GM23338 (cell line): ENCODE measurements around the gene NQO2. TPM values are rescaled to one million over a fixed set of nuclear protein-coding genes. Genes with fewer than 3 reads are reported as not detected.
"Not testable (repeated sequence)": the region's sequence is repeated elsewhere in the genome, so short reads cannot be mapped to it uniquely, and the experiment has no call there.

Source experiments
- ATAC-seq: fragments of 200-7000 bp; cut with Tn5 transposase; 3 replicates; pipeline ENCODE4 v1.9.1; 2020
- DNase-seq: peaks from one replicate; pipeline ENCODE4 v3.0.0-alpha.2; 2015; ENCODE audit warnings: low spot score
- H2AFZ ChIP-seq: fragments of 200-600 bp; sonication (generic); 2 replicates; pipeline ENCODE4 v1.8.0; 2016; ENCODE audit warnings: antibody characterized with exemption, mild to moderate bottlenecking, moderate library complexity
- H3F3A ChIP-seq: fragments of 200-600 bp; sonication (generic); replicated peaks from 2 replicates; pipeline ENCODE4 v1.8.0; 2017; ENCODE audit warnings: antibody characterized with exemption, mixed run types, low read depth
- H3K27ac ChIP-seq: fragments of 200-600 bp; sonication (generic); 2 replicates; pipeline ENCODE4 v1.6.1; 2016; ENCODE audit warnings: low read depth
- H3K27me3 ChIP-seq: fragments of 200-600 bp; sonication (generic); 2 replicates; pipeline ENCODE4 v1.8.0; 2016; ENCODE audit warnings: mild to moderate bottlenecking, mixed run types, moderate library complexity; ENCODE audit not compliant: insufficient read depth
- H3K36me3 ChIP-seq: fragments of 200-600 bp; sonication (generic); 2 replicates; pipeline ENCODE4 v1.8.0; 2016; ENCODE audit warnings: mild to moderate bottlenecking; ENCODE audit not compliant: insufficient read depth
- H3K4me1 ChIP-seq: fragments of 200-600 bp; sonication (generic); 2 replicates; pipeline ENCODE4 v1.8.0; 2016; ENCODE audit warnings: mild to moderate bottlenecking, moderate library complexity; ENCODE audit not compliant: insufficient read depth
- H3K4me2 ChIP-seq: fragments of 200-600 bp; sonication (generic); 2 replicates; pipeline ENCODE4 v1.7.1; 2017; ENCODE audit warnings: mixed run types
- H3K4me3 ChIP-seq: fragments of 200-600 bp; sonication (generic); 2 replicates; pipeline ENCODE4 v1.6.1; 2016; ENCODE audit warnings: mixed run types
- H3K79me2 ChIP-seq: fragments of 200-600 bp; sonication (generic); replicated peaks from 2 replicates; pipeline ENCODE4 v1.8.0; 2017; ENCODE audit warnings: mild to moderate bottlenecking; ENCODE audit not compliant: insufficient read depth
- H3K9me2 ChIP-seq: fragments of 200-600 bp; sonication (generic); 2 replicates; pipeline ENCODE4 v1.8.0; 2017; ENCODE audit not compliant: insufficient read depth
- H4K20me1 ChIP-seq: fragments of 200-600 bp; sonication (generic); replicated peaks from 2 replicates; pipeline ENCODE4 v1.8.0; 2017; ENCODE audit warnings: mild to moderate bottlenecking; ENCODE audit not compliant: insufficient read depth
- H3K27ac Mint-ChIP-seq: 2 replicates; pipeline ENCODE4 v1.8.0; 2020; ENCODE audit warnings: inconsistent platforms, mild to moderate bottlenecking, moderate library complexity, mixed read lengths
- H3K27me3 Mint-ChIP-seq: 3 replicates; pipeline ENCODE4 v1.8.0; 2022; ENCODE audit warnings: low read depth, mild to moderate bottlenecking, moderate library complexity, mixed read lengths, inconsistent platforms; ENCODE audit not compliant: insufficient read depth, poor library complexity
- H3K36me3 Mint-ChIP-seq: 3 replicates; pipeline ENCODE4 v1.8.0; 2021; ENCODE audit warnings: low read depth, mild to moderate bottlenecking, inconsistent platforms, moderate library complexity, mixed read lengths
- H3K4me1 Mint-ChIP-seq: 3 replicates; pipeline ENCODE4 v1.8.0; 2020; ENCODE audit warnings: mild to moderate bottlenecking, inconsistent platforms, mixed read lengths
- H3K4me3 Mint-ChIP-seq: 3 replicates; pipeline ENCODE4 v1.8.0; 2021; ENCODE audit warnings: moderate library complexity, mild to moderate bottlenecking, inconsistent platforms, mixed read lengths
- H3K9me3 Mint-ChIP-seq: 3 replicates; pipeline ENCODE4 v1.8.0; 2020; ENCODE audit warnings: moderate library complexity, mild to moderate bottlenecking, inconsistent platforms, mixed read lengths
- CREB1 ChIP-seq: fragments of 250-450 bp; sonication (Bioruptor Pico); IDR thresholded peaks from 2 replicates; pipeline ENCODE4 v1.5.0; 2020; ENCODE audit warnings: low read depth, mild to moderate bottlenecking, moderate library complexity
- EZH2 ChIP-seq: fragments of 200-600 bp; sonication (generic); IDR thresholded peaks from one replicate; pipeline ENCODE4 v1.8.0; 2017; ENCODE audit warnings: antibody characterized with exemption, mild to moderate bottlenecking, low read depth; ENCODE audit not compliant: unreplicated experiment
- JUNB ChIP-seq: IDR thresholded peaks from one replicate; pipeline ENCODE4 v1.6.1; 2016; ENCODE audit warnings: antibody characterized with exemption; ENCODE audit not compliant: unreplicated experiment
- POLR2AphosphoS5 ChIP-seq: IDR thresholded peaks from 2 replicates; pipeline ENCODE4 v1.6.1; 2016; ENCODE audit warnings: antibody characterized with exemption, low read depth
- STAT1 ChIP-seq: IDR thresholded peaks from one replicate; pipeline ENCODE4 v1.6.1; 2016; ENCODE audit warnings: antibody characterized with exemption; ENCODE audit not compliant: unreplicated experiment
- polyA plus RNA-seq: library from polyadenylated mRNA; unstranded; fragments of >200 nt; fragmentation: Nextera tagmentation; extraction: Ambion mirVana; gene quantifications from 2 replicates; pipeline ENCODE4 v1.2.1, GENCODE V29; 2016
- total RNA-seq: library from RNA; depleted of rRNA; stranded (reverse); fragments of >200 nt; shearing (Covaris generic); gene quantifications from 2 replicates; pipeline ENCODE4 v1.2.3, GENCODE V29; 2014

Gene NQO2
- total and polyA plus RNA-seq, 2 experiments from 2014 or later: 117 to 173 TPM

DNA sequence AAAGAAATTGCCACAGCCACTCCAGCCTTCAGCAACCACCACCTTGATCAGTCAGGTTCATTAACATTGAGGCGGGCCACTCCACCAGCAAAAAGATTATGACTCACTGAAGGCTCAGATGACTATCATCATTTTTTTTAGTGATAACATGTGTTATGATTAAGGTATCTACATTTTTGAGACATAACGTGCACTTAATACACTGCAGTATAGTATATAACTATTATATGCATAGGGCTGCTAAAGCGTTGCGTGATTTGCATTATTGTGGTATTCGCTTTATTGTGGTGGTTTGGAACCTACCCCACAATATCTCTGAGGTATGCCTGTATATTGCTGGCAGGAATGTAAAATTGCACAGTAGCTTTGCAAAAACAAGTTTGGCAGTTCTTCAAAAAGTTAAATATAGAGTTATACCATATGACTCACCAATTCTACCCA is 61.8 kb downstream of the NQO2 start (continued):
- TF ChIP-seq CREB1 (CRISPR knock-in tag) (no peak), JUNB (no peak), EZH2 (no peak)

DNA sequence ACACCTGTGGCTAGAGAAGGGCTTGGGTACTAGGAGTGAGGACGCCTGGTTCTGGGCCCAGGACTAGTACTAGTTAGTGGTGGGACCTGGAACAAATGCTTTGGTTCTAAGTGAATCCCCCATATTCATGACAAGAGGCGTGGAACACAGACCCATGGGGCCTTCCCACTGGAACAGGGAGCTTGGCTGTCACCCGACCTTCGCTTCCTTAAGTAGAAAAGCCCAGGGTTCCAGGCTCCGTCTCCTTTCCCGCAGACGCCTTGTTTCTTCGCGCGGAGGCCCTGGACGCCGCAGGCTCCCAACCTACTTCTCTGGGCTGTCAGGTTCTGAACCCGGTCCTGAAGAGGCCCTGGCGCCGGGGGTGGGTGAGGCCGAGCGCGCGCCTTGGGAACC is 63.6 kb downstream of the NQO2 start:
- peak overlapping the region; percentile 83; the same call in 2 of the 3 replicates for H3K4me3 Mint-ChIP-seq
- H3K4me1 ChIP-seq, H4K20me1 ChIP-seq, H3K36me3 ChIP-seq, H2AFZ ChIP-seq, H3F3A ChIP-seq, H3K4me1 Mint-ChIP-seq, H3K27me3 ChIP-seq, ATAC-seq, H3K27ac ChIP-seq, H3K27ac Mint-ChIP-seq, H3K9me2 ChIP-seq: not testable (repeated sequence)
- H3K9me3 Mint-ChIP-seq: peaks cover 33% of the 10 kb centered on the region
- peaks cover 23% of the 10 kb centered on the region for H3K36me3 Mint-ChIP-seq
- Histone ChIP-seq H3K4me2 (peak overlapping the region; percentile 90), H3K79me2 (peaks cover 11% of the 10 kb centered on the region), H3K4me3 (peak overlapping the region; percentile 86)
- peak; percentile 45 for DNase-seq
- peaks cover 24% of the 10 kb centered on the region for H3K27me3 Mint-ChIP-seq

DNA sequence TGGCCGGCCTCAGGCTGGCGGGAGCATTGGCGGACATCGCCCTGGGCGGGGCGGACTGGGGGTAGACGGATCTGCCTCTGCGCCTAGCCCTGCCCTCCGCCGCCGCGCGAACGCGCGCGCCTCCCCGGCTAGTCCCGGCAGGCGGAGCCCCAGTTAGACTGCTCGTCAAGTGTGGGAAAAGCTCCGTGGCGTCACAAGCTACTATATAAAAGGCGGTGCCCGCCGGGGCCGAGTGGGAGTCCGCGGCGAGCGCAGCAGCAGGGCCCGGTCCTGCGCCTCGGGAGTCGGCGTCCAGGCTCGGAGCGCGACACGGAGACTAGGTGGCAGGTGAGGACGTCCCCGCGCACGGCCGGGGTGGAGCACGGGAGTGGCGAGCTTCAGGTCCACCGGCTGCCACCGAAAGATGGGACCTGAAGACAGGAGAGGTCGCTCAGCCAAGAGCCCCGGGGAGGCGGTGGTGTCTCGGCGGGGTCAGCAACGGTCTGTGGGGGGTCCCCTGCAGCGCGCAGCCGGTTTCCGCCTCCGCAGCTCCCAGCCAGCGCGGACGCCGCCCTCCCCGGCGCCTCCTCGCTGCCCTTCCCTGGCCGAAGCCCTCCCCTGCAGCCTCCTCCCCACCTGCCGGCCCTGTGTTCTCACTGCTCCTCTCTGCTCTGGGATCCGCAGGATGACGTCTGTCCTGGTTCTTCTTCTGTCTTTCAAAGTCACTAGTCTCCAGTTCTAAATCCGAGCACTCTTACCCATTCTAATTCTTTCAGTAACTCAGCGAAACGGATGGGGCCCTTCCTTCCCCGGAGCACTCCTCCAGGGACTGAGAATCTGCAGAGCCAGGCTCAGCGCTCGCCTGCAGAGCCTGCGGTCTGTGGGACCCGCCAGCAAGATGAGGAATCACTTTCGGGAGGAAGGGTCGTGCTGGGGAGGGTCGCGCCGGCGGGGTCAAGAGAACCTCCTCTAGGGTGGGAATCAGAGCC is 64.3 kb downstream of the NQO2 start:
- Mint-ChIP-seq H3K27me3 (peaks cover 26% of the 10 kb centered on the region), H3K9me3 (peaks cover 33% of the 10 kb centered on the region), H3K4me3 (peak overlapping the region; percentile 83), H3K27ac (no peak overlapping the region), H3K36me3 (peaks cover 24% of the 10 kb centered on the region), H3K4me1 (peaks cover 9% of the 10 kb centered on the region)
- Histone ChIP-seq H3K27ac (peak overlapping the region; percentile 78), H3F3A (peaks cover 4% of the 10 kb centered on the region), H3K9me2 (no peaks in the 10 kb centered on the region), H3K36me3 (no peaks in the 10 kb centered on the region), H3K27me3 (no peaks in the 10 kb centered on the region), H3K4me3 (peak overlapping the region; percentile 86), H3K4me1 (peaks cover 6% of the 10 kb centered on the region; the same call in 1 of the 2 replicates), H3K79me2 (peaks cover 11% of the 10 kb centered on the region), H3K4me2 (peak overlapping the region; percentile 90), H4K20me1 (0 out of 2 replicates have a peak, but pooled peaks cover 3% of the 10 kb centered on the region), H2AFZ (peak overlapping the region; percentile 93)
- peak; percentile 85 for DNase-seq
- peak; percentile 84 for ATAC-seq
- no peak for TF ChIP-seq STAT1
- TF ChIP-seq CREB1 (CRISPR knock-in tag): peak; percentile 3; the same call in 1 of the 2 replicates
- TF ChIP-seq POLR2AphosphoS5: peak; percentile 32; the same call in 1 of the 2 replicates
